ENCODE results near the gene RAMP1.
"Not testable (repeated sequence)": the region's sequence is repeated elsewhere in the genome, so short reads cannot be mapped to it uniquely, and the experiment has no call there.

Gene RAMP1

GRCh38 chr2:237919593-237919992 is 60.2 kb downstream of the RAMP1 start:
- no peak for DNase-seq

- no peak for DNase-seq
Measured at GRCh38 chr2:237920673-237921072, 61.2 kb downstream of the RAMP1 start.

GRCh38 chr2:237921967-237922492 is 62.6 kb downstream of the RAMP1 start:
- DNase-seq, result no peak

DNA sequence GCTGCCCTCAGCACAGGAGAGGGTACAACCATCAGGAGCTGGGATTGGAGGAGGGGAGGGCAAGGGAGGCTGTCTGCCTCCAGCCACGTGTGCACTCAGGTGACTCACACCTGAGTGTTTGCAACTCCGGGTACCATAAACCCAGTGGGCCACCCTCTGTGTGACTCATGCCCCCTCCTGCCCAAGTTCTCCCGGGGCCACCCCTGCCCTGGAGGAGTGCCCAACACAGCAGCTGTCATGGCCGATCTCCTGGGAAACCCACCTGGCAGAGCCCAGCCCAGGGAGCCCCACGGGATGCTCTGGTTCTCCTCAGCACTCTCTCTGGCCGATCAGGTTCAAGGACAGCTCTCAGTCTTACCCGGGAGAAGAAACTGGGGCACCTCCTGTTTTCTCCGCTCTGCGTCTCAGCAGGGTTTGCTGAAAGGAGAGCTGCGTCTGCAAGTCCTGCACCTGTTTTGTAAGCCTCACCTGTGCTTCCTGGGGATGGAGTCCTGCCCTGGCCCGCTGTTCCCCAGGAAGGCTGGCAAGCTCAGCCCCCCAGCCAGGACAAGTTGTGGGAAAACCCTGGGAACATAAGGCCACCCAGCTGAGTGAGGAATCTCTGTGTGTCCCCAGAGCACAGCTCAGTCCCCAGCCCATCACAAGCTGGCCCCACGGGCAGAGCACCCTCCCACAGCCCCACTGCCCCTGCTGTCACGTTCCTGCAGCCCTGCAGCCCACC is 63.4 kb downstream of the RAMP1 start:
- DNase-seq, result peak; percentile 19 to 43

DNA sequence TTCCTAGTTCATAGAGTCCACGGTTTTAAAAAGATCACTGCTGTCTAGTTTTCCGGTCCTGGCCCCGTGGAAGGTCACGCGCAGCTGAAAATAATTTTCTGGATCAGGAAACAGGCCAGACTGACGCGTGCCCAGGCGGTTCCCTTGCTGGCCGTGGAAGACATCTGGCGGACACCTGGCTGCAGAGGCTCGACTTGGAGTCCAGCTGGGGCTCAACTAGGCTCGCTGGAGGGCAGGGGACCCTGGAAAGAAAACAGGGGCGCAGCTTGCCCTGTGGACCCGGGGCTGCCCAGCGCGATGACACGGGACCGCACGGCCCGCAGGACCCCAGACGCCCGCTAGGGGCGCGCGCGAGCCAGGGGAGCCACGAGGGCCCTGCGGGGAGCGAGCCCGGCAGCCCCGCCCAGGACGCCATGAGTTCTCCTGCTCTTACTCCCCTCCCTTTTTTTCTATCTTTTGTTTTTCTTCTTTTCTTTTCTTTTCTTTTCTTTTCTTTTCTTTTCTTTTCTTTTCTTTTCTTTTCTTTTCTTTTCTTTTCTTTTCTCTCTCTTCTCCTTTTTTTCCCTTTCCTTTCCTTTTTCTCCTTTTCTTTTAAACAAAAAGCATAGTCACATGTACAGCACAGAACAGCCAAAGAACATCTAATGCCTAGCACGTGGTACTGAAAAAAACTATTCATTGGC is 64.2 kb downstream of the RAMP1 start:
- peak; percentile 86 to 87 for DNase-seq

- DNase-seq, result no peak
Measured at GRCh38 chr2:237924164-237924534, 64.7 kb downstream of the RAMP1 start.

- peak in 1 of 2 experiments; percentile 31 for DNase-seq
Measured at GRCh38 chr2:237927135-237927534, 67.7 kb downstream of the RAMP1 start.

DNA sequence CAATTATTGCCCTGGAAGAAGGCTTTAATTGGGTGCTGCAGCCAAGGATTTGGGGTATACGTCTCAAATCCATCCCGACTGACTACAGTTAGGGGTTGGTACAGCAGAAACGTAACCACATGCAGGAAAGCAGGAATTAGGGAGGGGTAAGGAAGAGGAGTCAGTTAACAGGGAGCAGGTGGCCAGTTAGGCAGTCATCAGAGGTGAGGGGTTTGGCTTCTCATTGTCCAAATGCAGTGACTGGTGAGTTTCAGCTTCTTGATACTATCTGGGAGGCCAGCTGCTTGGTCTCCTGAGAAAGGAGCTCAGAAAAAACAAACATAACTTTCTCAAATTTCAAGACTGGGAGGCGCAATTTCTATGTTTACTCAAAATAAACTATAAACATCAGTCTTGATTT is 68.6 kb downstream of the RAMP1 start:
- DNase-seq, result no peak

DNA sequence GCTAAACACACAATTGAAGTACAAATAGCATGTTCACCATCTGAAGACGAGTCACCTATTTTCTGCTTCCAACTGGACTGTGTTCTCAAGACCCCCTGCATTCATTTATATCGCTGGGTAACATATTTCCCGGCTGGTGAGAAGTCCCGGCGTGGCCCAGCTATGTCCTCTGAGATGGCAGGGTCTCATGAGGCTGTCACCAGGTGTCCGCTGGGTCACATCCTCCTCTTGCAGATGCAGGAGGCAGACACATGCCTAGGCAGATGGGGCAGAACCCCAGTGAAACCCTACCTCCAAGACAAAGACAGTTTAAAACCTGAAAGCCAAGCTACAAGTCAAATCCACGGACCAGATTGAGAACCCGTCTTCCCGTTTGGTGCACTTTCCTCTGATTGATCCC is 70.6 kb downstream of the RAMP1 start:
- DNase-seq, result no peak

- DNase-seq, result no peak
Measured at GRCh38 chr2:237931205-237931721, 71.8 kb downstream of the RAMP1 start.

- DNase-seq, result no peak
Measured at GRCh38 chr2:237932731-237933131, 73.3 kb downstream of the RAMP1 start.

GRCh38 chr2:237934186-237934585 is 74.8 kb downstream of the RAMP1 start:
- DNase-seq, result no peak

DNA sequence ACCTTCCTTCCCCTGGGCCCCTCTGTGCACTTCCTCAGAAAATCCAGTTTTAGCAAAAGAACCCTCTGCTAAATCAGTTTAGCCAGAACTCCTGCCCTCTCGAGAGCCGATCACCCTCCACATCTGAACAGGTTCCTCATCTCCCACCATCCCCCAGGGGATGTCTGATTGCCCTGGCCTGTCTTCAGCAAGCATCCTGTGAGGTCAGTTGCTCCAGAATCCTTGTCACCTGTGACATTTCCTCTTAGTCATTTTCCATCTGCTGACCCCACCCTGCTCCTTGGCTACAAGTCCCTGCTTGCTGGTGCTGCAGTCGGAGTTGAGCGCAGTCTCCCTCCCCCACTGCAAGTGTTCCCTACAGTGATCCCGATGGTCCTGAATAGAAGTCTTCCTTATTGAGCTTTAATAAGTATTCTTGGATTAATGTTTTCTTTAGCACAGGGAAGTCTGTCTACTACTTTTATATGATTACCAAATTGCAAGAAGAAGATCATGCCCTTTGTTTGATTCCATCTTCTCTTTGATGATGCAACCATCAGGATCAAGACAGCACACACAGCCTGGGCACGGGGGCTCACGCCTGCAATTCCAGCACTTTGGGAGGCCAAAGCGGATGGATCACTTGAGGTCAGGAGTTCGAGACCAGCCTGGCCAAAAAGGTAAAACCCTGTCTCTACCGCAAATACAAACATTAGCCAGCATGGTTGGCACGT is 76.5 kb downstream of the RAMP1 start:
- no peak for DNase-seq

DNA sequence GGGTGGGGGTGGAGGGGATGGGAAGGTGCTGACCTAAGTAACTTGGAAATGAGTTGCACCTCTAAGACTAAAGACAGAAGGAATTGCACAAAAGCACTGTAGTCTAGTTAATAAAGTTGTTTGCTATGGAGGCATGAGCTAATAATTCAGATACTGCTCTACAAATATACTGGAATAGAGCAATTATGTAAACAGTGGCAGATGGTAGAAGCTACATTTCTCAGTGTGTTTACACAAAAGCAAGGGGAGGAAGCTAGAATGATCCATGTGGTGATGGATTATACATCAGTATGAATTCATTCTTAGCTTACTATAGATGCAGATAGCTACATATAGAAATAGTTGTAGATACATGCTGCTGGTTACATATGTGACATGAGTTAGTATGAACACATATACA is 79.8 kb downstream of the RAMP1 start:
- DNase-seq, result no peak

DNA sequence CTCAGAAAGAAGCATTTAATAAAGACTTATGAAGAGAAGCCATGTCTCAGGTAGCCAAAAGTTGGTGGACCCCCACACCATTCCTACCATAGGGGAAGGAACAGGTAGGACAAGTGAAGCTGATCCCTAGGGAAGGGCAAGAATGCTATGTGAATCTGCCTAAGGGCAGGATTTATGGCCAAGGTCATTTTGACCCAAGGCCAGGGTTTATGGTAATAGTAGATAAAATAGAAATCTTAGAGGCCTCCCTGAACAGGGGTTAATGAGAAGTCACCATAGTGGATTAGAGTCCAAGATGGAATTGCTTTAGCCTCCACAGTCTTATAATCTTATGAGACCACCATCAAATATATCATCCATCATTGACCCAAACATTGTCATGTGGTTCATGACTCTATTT is 81.4 kb downstream of the RAMP1 start:
- no peak for DNase-seq

DNA sequence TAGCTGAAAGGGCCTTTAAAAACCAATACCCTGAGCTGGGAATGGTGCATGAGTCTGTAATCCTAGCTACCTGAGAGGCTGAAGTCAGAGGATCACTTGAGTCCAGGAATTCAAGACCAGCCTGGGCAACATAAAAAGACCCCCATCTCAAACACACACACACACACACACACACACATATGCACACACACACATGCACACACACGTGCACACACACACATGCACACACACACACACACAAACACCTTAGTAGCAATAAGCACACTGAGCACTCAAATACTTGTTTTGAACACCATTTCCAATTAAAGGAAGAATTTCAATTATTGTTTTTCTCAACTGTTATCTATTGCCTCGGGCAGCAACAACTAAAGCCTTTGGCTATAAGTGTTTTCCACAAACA is 81.8 kb downstream of the RAMP1 start:
- DNase-seq, result no peak

DNA sequence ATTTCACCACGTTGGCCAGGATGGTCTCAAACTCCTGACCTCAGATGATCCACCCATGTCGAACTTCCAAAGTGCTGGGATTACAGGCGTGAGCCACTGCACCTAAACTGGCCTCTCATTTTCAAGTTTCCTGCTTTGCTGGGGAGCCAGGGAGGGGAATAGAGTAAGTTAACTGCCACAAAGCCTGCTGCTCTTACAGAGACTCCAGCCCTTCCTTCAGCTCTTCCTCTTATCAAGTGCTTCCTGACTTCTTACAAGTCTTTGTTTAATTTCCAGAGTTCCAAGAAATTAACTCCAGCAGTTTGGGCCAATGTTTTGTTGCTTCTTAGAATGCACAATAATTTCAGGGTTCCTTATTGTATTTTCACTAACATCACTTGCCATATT is 83.1 kb downstream of the RAMP1 start:
- no peak for DNase-seq

- DNase-seq, result no peak
Measured at GRCh38 chr2:237943395-237944094, 84.1 kb downstream of the RAMP1 start.

- DNase-seq, result no peak
Measured at GRCh38 chr2:237944302-237944701, 84.9 kb downstream of the RAMP1 start.

DNA sequence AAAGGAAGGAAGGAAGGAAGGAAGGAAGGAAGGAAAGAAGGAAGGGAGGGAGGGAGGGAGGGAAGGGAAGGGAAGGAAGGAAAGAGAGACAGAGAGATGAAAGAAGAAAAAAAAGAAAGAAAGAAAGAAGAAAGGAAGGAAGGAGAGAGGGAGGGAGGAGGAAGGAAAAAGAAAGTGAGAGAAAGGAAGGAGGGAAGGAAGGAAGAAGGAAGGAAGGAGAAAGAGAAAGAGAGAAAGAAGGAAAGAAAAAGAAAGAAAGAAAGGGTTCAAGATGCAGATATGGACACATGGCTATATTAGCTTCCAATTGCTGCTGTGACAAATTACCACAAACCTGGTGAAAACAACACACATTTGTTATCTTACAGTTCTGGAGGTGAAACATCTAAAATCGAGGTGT is 87.0 kb downstream of the RAMP1 start:
- DNase-seq, result no peak

DNA sequence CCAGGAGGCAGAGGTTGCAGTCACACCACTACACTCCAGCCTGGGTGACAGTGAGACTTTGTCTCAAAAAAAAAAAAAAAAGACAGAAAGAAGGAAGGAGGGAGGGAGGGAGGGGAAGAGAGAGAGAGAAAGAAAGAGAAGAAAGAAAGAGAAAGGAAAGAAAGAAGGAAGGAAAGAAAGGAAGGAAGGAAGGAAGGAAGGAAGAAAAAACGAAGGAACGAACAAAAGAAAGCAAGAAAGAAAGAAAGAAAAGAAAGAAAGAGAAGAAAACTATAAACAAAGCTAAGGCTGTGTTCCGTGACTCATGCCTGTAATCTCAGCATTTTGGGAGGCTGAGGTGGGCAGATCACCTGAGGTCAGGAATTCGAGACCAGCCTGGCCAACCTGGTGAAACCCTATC is 91.9 kb downstream of the RAMP1 start:
- not testable (repeated sequence) for DNase-seq

DNA sequence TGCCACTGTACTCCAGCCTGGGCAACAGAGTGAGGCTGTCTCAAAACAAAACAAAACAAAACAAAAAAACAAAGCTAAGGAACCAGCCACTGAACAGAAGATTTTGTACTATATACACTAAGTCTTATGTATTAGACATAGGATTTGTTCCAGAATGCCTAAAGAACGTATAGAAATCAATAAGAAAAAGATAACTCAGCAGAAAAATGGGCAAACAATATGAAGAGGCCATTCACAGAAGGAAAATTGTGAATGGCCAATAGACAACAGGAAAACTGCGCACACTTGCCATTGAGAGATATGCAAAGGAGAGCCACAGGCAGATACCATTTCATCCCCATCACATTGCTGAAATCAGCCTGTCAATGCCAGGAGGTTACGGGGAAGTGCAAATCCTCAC is 92.5 kb downstream of the RAMP1 start:
- DNase-seq, result no peak

DNA sequence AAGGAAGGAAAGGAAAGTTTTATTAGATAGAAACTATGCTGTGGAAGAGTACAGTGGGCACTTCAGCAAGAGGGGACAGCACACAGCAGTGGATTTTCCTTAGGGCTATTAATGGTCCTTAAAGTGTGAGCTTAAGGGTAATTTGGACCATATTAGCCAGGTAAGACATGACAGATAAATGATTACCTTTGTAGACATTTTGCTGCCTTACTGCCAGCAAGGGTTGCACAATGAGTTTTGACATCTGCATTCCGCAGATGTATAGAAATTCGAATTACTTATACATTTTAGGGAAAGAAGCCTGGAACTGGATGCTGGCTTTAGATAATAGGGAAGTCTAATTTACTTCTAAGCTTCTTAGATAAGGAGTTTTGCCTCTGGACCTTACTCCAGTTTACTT is 93.4 kb downstream of the RAMP1 start:
- no peak for DNase-seq

All from activated CD4-positive, alpha-beta T cell treated with anti-CD3 and anti-CD28 coated beads, Interleukin-2, amount 50 U/mL, for 48 hours (primary cell).